SK-N-SH treated with all-trans-retinoic acid at 6 μM for 48 hours (cell line): ENCODE results near the gene WNT3.
A peak's percentile ranks its signal among the peaks of the same experiment; 100 is the strongest.

Experiments used
- ATAC-seq: fragments of 200-7000 bp; cut with Tn5 transposase; 3 replicates; pipeline ENCODE4 v1.9.1; 2020; ENCODE audit warnings: mild to moderate bottlenecking, moderate library complexity
- ARNTL ChIP-seq: fragments of 450-650 bp; formaldehyde crosslinking; IDR thresholded peaks from 2 replicates; pipeline ENCODE4 v1.5.0; 2020; ENCODE audit warnings: low read depth, mild to moderate bottlenecking, moderate library complexity, borderline replicate concordance
- BACH2 ChIP-seq: fragments of 250-450 bp; sonication (Bioruptor Pico); IDR thresholded peaks from 2 replicates; pipeline ENCODE4 v1.9.0; 2021; ENCODE audit warnings: mild to moderate bottlenecking, borderline replicate concordance
- CREB5 ChIP-seq: fragments of 250-450 bp; sonication (Bioruptor Pico); IDR thresholded peaks from 2 replicates; pipeline ENCODE4 v1.5.1; 2020; ENCODE audit warnings: low read depth, mild to moderate bottlenecking, moderate library complexity
- CSDC2 ChIP-seq: fragments of 250-450 bp; sonication (Bioruptor Pico); IDR thresholded peaks from 2 replicates; pipeline ENCODE4 v1.5.0; 2020; ENCODE audit warnings: mild to moderate bottlenecking, moderate library complexity
- CSRNP3 ChIP-seq: fragments of 250-450 bp; sonication (Bioruptor Pico); IDR thresholded peaks from 2 replicates; pipeline ENCODE4 v1.5.1; 2021; ENCODE audit warnings: mild to moderate bottlenecking, moderate library complexity
- ESRRG ChIP-seq: fragments of 250-450 bp; sonication (Bioruptor Pico); IDR thresholded peaks from 2 replicates; pipeline ENCODE4 v1.6.1; 2021; ENCODE audit warnings: mild to moderate bottlenecking
- GLIS3 ChIP-seq: fragments of 250-450 bp; sonication (Bioruptor Pico); IDR thresholded peaks from 2 replicates; pipeline ENCODE4 v1.5.0; 2020; ENCODE audit warnings: mild to moderate bottlenecking, moderate library complexity
- OSR1 ChIP-seq: fragments of 250-450 bp; sonication (Bioruptor Pico); IDR thresholded peaks from 2 replicates; pipeline ENCODE4 v1.8.0; 2022; ENCODE audit warnings: moderate library complexity, mild to moderate bottlenecking, inconsistent platforms
- PATZ1 ChIP-seq: fragments of 250-450 bp; sonication (Bioruptor Pico); IDR thresholded peaks from 2 replicates; pipeline ENCODE4 v1.8.0; 2020; ENCODE audit warnings: mild to moderate bottlenecking, moderate library complexity, borderline replicate concordance
- POU6F1 ChIP-seq: fragments of 250-450 bp; sonication (Bioruptor Pico); IDR thresholded peaks from 2 replicates; pipeline ENCODE4 v1.8.0; 2021; ENCODE audit warnings: low read depth, mild to moderate bottlenecking, moderate library complexity, borderline replicate concordance
- PPARA ChIP-seq: fragments of 250-450 bp; sonication (Bioruptor Pico); IDR thresholded peaks from 2 replicates; pipeline ENCODE4 v1.5.0; 2020; ENCODE audit warnings: mild to moderate bottlenecking, borderline replicate concordance
- SNAI2 ChIP-seq: fragments of 250-450 bp; sonication (Bioruptor Pico); IDR thresholded peaks from 2 replicates; pipeline ENCODE4 v1.5.0; 2020; ENCODE audit warnings: mild to moderate bottlenecking, moderate library complexity
- TCF4 ChIP-seq: fragments of 250-450 bp; sonication (Bioruptor Pico); IDR thresholded peaks from 2 replicates; pipeline ENCODE4 v1.8.0; 2021; ENCODE audit warnings: mild to moderate bottlenecking, moderate library complexity, borderline replicate concordance
- TOX ChIP-seq: fragments of 250-450 bp; sonication (Bioruptor Pico); IDR thresholded peaks from 2 replicates; pipeline ENCODE4 v1.8.0; 2021; ENCODE audit warnings: mild to moderate bottlenecking, moderate library complexity, borderline replicate concordance
- TSHZ2 ChIP-seq: fragments of 250-450 bp; sonication (Bioruptor Pico); IDR thresholded peaks from 2 replicates; pipeline ENCODE4 v1.5.0; 2020; ENCODE audit warnings: mild to moderate bottlenecking, moderate library complexity
- ZFP3 ChIP-seq: fragments of 250-450 bp; sonication (Bioruptor Pico); IDR thresholded peaks from 2 replicates; pipeline ENCODE4 v1.5.0; 2020; ENCODE audit warnings: mild to moderate bottlenecking, moderate library complexity
- ZFP30 ChIP-seq: fragments of 450-650 bp; formaldehyde crosslinking; IDR thresholded peaks from 2 replicates; pipeline ENCODE4 v1.5.0; 2022; ENCODE audit warnings: mild to moderate bottlenecking, moderate library complexity
- ZNF565 ChIP-seq: fragments of 450-650 bp; formaldehyde crosslinking; conservative IDR thresholded peaks from 2 replicates; pipeline ENCODE4 v1.5.0; 2020; ENCODE audit warnings: low read depth, mild to moderate bottlenecking, moderate library complexity
- ZNF70 ChIP-seq: fragments of 450-650 bp; formaldehyde crosslinking; IDR thresholded peaks from 2 replicates; pipeline ENCODE4 v1.5.0; 2020; ENCODE audit warnings: mild to moderate bottlenecking, moderate library complexity
- ZNF8 ChIP-seq: fragments of 450-650 bp; formaldehyde crosslinking; IDR thresholded peaks from 2 replicates; pipeline ENCODE4 v1.5.0; 2020; ENCODE audit warnings: mild to moderate bottlenecking, moderate library complexity

The WNT3 gene

GRCh38 chr17:46773221-46773605 is 45.3 kb downstream of the WNT3 start (continued):
- no peak for TF ChIP-seq TSHZ2 (CRISPR knock-in tag)
- TF ChIP-seq ZFP30 (CRISPR knock-in tag) = no peak
- no peak for TF ChIP-seq SNAI2 (CRISPR knock-in tag)
- TF ChIP-seq BACH2 (CRISPR knock-in tag) = no peak
- no peak for TF ChIP-seq TCF4 (CRISPR knock-in tag)
- no peak for TF ChIP-seq ESRRG (CRISPR knock-in tag)
- no peak for TF ChIP-seq TOX (CRISPR knock-in tag)
- no peak for TF ChIP-seq CSRNP3

GRCh38 chr17:46772475-46773220 is 45.8 kb downstream of the WNT3 start:
- ATAC-seq = no peak
- TF ChIP-seq ZFP3 (CRISPR knock-in tag) (no peak), ESRRG (CRISPR knock-in tag) (no peak), PATZ1 (CRISPR knock-in tag) (no peak), CREB5 (CRISPR knock-in tag) (no peak), ZNF70 (CRISPR knock-in tag) (no peak), GLIS3 (no peak), ARNTL (CRISPR knock-in tag) (no peak), ZNF565 (CRISPR knock-in tag) (no peak), CSDC2 (CRISPR knock-in tag) (no peak), PPARA (no peak), POU6F1 (CRISPR knock-in tag) (no peak), ZNF8 (CRISPR knock-in tag) (no peak), OSR1 (no peak)

GRCh38 chr17:46771561-46772474 is 46.7 kb downstream of the WNT3 start:
- peak; percentile 3; the same call in 1 of the 3 replicates for ATAC-seq
- TF ChIP-seq CSRNP3 (no peak), CREB5 (CRISPR knock-in tag) (no peak), POU6F1 (CRISPR knock-in tag) (no peak), ESRRG (CRISPR knock-in tag) (no peak), TOX (CRISPR knock-in tag) (no peak)
